Thymus (tissue), 11 donors: ENCODE data around the gene KRTDAP. TPM values are rescaled to one million over a fixed set of nuclear protein-coding genes. Genes with fewer than 3 reads are reported as not detected.

Experiments used
- DNase-seq, 9 donors: peaks; one replicate each; pipeline ENCODE4 v3.0.0-alpha.2; 2013; ENCODE audit warnings: low spot score in 9 of 9, low read depth in 6 of 9, missing footprints in 1 of 9
- H3K27ac ChIP-seq, 2 donors: one replicate each; pipeline ENCODE4 v1.5.1; 2013; ENCODE audit warnings: control low read depth in 1 of 2, low read depth in 1 of 2, low read length in 1 of 2, mild to moderate bottlenecking in 1 of 2, moderate library complexity in 1 of 2
- H3K27me3 ChIP-seq, 2 donors: one replicate each; pipeline ENCODE4 v1.5.1; 2013; ENCODE audit warnings: low read length in 1 of 2; ENCODE audit not compliant: control insufficient read depth in 2 of 2, insufficient read depth in 1 of 2
- H3K36me3 ChIP-seq, 2 donors: one replicate each; pipeline ENCODE4 v1.5.1; 2013; ENCODE audit warnings: low read length in 1 of 2, mild to moderate bottlenecking in 1 of 2, moderate library complexity in 1 of 2; ENCODE audit not compliant: control insufficient read depth in 2 of 2, insufficient read depth in 2 of 2
- H3K4me1 ChIP-seq, 2 donors: one replicate each; pipeline ENCODE4 v1.5.1; 2013; ENCODE audit warnings: low read length in 2 of 2; ENCODE audit not compliant: control insufficient read depth in 2 of 2, insufficient read depth in 2 of 2
- H3K4me3 ChIP-seq, 2 donors: one replicate each; pipeline ENCODE4 v1.5.1; 2013; ENCODE audit warnings: low read length in 2 of 2, control low read depth in 1 of 2, mild to moderate bottlenecking in 1 of 2
- H3K9me3 ChIP-seq, 2 donors: one replicate each; pipeline ENCODE4 v1.5.1; 2013; ENCODE audit warnings: low read length in 1 of 2, mild to moderate bottlenecking in 1 of 2; ENCODE audit not compliant: control insufficient read depth in 2 of 2, insufficient read depth in 1 of 2
- WGBS: extraction: QIAGEN DNeasy Blood & Tissue Kit; methylation state at CpG from one replicate; pipeline ENCODE4 v1.1.7; 2013; 5-methylcytosine and 5-hydroxymethylcytosine counted together
- polyA plus RNA-seq: library from polyadenylated mRNA; stranded (reverse); fragments of 200-250 nt; gene quantifications from one replicate; pipeline ENCODE4 v1.2.3, GENCODE V29; 2013
- total RNA-seq: library from RNA; stranded (reverse); fragments of 120-200 nt; gene quantifications from one replicate; pipeline ENCODE4 v1.2.4, GENCODE V29; 2013
- donor health status: healthy.

Gene KRTDAP
- total and polyA plus RNA-seq, 2 donors = 7.9 to 523 TPM

GRCh38 chr19:35442091-35442490 lies 48.2 kb downstream of the KRTDAP start:
- H3K4me3 ChIP-seq = no peak overlapping the region
- no peaks in the 10 kb centered on the region for H3K36me3 ChIP-seq
- 31% methylated on average over 7 of the region's 7 CpGs for WGBS
- H3K4me1 ChIP-seq = peaks cover 0 to 2% of the 10 kb centered on the region in 2 donors
- H3K9me3 ChIP-seq = no peaks in the 10 kb centered on the region
- H3K27ac ChIP-seq = no peak overlapping the region
- DNase-seq = no peak
- peaks cover 0 to 1% of the 10 kb centered on the region in 2 donors for H3K27me3 ChIP-seq

- no peak overlapping the region for H3K27ac ChIP-seq
- H3K4me3 ChIP-seq = no peak overlapping the region
- H3K4me1 ChIP-seq = peaks cover 0 to 3% of the 10 kb centered on the region in 2 donors
- H3K36me3 ChIP-seq = no peaks in the 10 kb centered on the region
- peaks cover 0 to 4% of the 10 kb centered on the region in 2 donors for H3K27me3 ChIP-seq
- no peak for DNase-seq
- H3K9me3 ChIP-seq = no peaks in the 10 kb centered on the region
- WGBS = 95% methylated on average over 6 of the region's 6 CpGs
Measured at GRCh38 chr19:35439921-35440320, 50.3 kb downstream of the KRTDAP start.

- Histone ChIP-seq H3K9me3 (no peaks in the 10 kb centered on the region), H3K4me3 (no peak overlapping the region), H3K27ac (no peak overlapping the region), H3K27me3 (peaks cover 0 to 4% of the 10 kb centered on the region in 2 donors), H3K36me3 (no peaks in the 10 kb centered on the region), H3K4me1 (peaks cover 0 to 3% of the 10 kb centered on the region in 2 donors)
- no peak for DNase-seq
- WGBS = 95% methylated on average over 5 of the region's 5 CpGs
Measured at GRCh38 chr19:35438527-35438926, 51.7 kb downstream of the KRTDAP start.

- Histone ChIP-seq H3K27me3 (peaks cover 0 to 4% of the 10 kb centered on the region in 2 donors), H3K9me3 (no peaks in the 10 kb centered on the region), H3K36me3 (no peaks in the 10 kb centered on the region), H3K4me1 (peaks cover 0 to 3% of the 10 kb centered on the region in 2 donors), H3K4me3 (no peak overlapping the region), H3K27ac (no peak overlapping the region)
- WGBS = 96% methylated on average over 5 of the region's 5 CpGs
- DNase-seq = no peak
Measured at GRCh38 chr19:35438096-35438495, 52.2 kb downstream of the KRTDAP start.

GRCh38 chr19:35437406-35437951 lies 52.8 kb downstream of the KRTDAP start:
- Histone ChIP-seq H3K27ac (peak overlapping the region in 1 of 2 donors; percentile 38), H3K27me3 (peaks cover 0 to 4% of the 10 kb centered on the region in 2 donors), H3K4me3 (no peak overlapping the region), H3K9me3 (no peaks in the 10 kb centered on the region), H3K4me1 (peaks cover 0 to 3% of the 10 kb centered on the region in 2 donors), H3K36me3 (no peaks in the 10 kb centered on the region)
- DNase-seq = no peak
- 97% methylated on average over 15 of the region's 15 CpGs for WGBS

Other genes starting within 250 kb of the KRTDAP start
- gene LSR, start 241.5 kb downstream of the KRTDAP start, total RNA-seq = 5.7 TPM
- gene LSR, start 241.5 kb downstream of the KRTDAP start, polyA plus RNA-seq = 20.1 TPM
- gene USF2, start 221.5 kb downstream of the KRTDAP start, total RNA-seq = 58.8 TPM
- gene USF2, start 221.5 kb downstream of the KRTDAP start, polyA plus RNA-seq = 151 TPM
- 0.24 TPM for gene HAMP, start 207.9 kb downstream of the KRTDAP start, total RNA-seq
- 6.8 TPM for gene HAMP, start 207.9 kb downstream of the KRTDAP start, polyA plus RNA-seq
- gene MAG, start 198.3 kb downstream of the KRTDAP start, total RNA-seq = 0.09 TPM
- gene MAG, start 198.3 kb downstream of the KRTDAP start, polyA plus RNA-seq = 0.41 TPM
- 1.7 TPM for gene CD22, start 161.3 kb downstream of the KRTDAP start, total RNA-seq
- 12.3 TPM for gene CD22, start 161.3 kb downstream of the KRTDAP start, polyA plus RNA-seq
- 0.05 TPM for gene FFAR1, start 142.6 kb downstream of the KRTDAP start, total RNA-seq
- 0.05 TPM for gene FFAR1, start 142.6 kb downstream of the KRTDAP start, polyA plus RNA-seq
- gene FFAR3, start 132.0 kb downstream of the KRTDAP start, total RNA-seq = 0.33 TPM
- 0.41 TPM for gene FFAR3, start 132.0 kb downstream of the KRTDAP start, polyA plus RNA-seq
- gene GPR42, start 119.4 kb downstream of the KRTDAP start, total RNA-seq = 0.05 TPM
- gene GPR42, start 119.4 kb downstream of the KRTDAP start, polyA plus RNA-seq = 0.25 TPM
- 0.47 TPM for gene FFAR2, start 42.2 kb downstream of the KRTDAP start, total RNA-seq
- gene FFAR2, start 42.2 kb downstream of the KRTDAP start, polyA plus RNA-seq = 1.1 TPM
- gene DMKN, start 23.2 kb upstream of the KRTDAP start, total RNA-seq = 23.2 TPM
- gene DMKN, start 23.2 kb upstream of the KRTDAP start, polyA plus RNA-seq = 175 TPM
- 1.5 TPM for gene SBSN, start 37.8 kb upstream of the KRTDAP start, total RNA-seq
- 56.1 TPM for gene SBSN, start 37.8 kb upstream of the KRTDAP start, polyA plus RNA-seq
- gene GAPDHS, start 43.0 kb upstream of the KRTDAP start, total RNA-seq = 0.19 TPM
- gene GAPDHS, start 43.0 kb upstream of the KRTDAP start, polyA plus RNA-seq = 0.16 TPM
- 45.0 TPM for gene TMEM147, start 55.2 kb upstream of the KRTDAP start, total RNA-seq
- gene TMEM147, start 55.2 kb upstream of the KRTDAP start, polyA plus RNA-seq = 61.1 TPM
- gene ATP4A, start 73.2 kb upstream of the KRTDAP start, total RNA-seq = 0.42 TPM
- 1.1 TPM for gene ATP4A, start 73.2 kb upstream of the KRTDAP start, polyA plus RNA-seq
- not detected for gene PMIS2, start 95.7 kb upstream of the KRTDAP start, total RNA-seq
- gene PMIS2, start 95.7 kb upstream of the KRTDAP start, polyA plus RNA-seq = not detected
- 11.8 TPM for gene HAUS5, start 122.3 kb upstream of the KRTDAP start, total RNA-seq
- gene HAUS5, start 122.3 kb upstream of the KRTDAP start, polyA plus RNA-seq = 22.8 TPM
- 51.8 TPM for gene RBM42, start 138.6 kb upstream of the KRTDAP start, total RNA-seq
- 57.1 TPM for gene RBM42, start 138.6 kb upstream of the KRTDAP start, polyA plus RNA-seq
- gene ETV2, start 151.3 kb upstream of the KRTDAP start, total RNA-seq = 0.76 TPM
- 1.5 TPM for gene ETV2, start 151.3 kb upstream of the KRTDAP start, polyA plus RNA-seq
- 636 TPM for gene COX6B1, start 157.9 kb upstream of the KRTDAP start, total RNA-seq
- 656 TPM for gene COX6B1, start 157.9 kb upstream of the KRTDAP start, polyA plus RNA-seq
- not detected for gene UPK1A, start 176.1 kb upstream of the KRTDAP start, total RNA-seq
- 0.94 TPM for gene UPK1A, start 176.1 kb upstream of the KRTDAP start, polyA plus RNA-seq
- 0.09 TPM for gene ZBTB32, start 214.1 kb upstream of the KRTDAP start, total RNA-seq
- 2.0 TPM for gene ZBTB32, start 214.1 kb upstream of the KRTDAP start, polyA plus RNA-seq
- 5.2 TPM for gene KMT2B, start 227.5 kb upstream of the KRTDAP start, total RNA-seq
- gene KMT2B, start 227.5 kb upstream of the KRTDAP start, polyA plus RNA-seq = 39.0 TPM